GM19452 (cell line): ENCODE measurements around the gene FUT6.
"Not testable (repeated sequence)": the region's sequence is repeated elsewhere in the genome, so short reads cannot be mapped to it uniquely, and the experiment has no call there.

Experiments used
- ATAC-seq: cut with Tn5 transposase; IDR thresholded peaks from one replicate; pipeline ENCODE4 v1.9.1; 2021; ENCODE audit not compliant: unreplicated experiment

Gene FUT6, protein sequence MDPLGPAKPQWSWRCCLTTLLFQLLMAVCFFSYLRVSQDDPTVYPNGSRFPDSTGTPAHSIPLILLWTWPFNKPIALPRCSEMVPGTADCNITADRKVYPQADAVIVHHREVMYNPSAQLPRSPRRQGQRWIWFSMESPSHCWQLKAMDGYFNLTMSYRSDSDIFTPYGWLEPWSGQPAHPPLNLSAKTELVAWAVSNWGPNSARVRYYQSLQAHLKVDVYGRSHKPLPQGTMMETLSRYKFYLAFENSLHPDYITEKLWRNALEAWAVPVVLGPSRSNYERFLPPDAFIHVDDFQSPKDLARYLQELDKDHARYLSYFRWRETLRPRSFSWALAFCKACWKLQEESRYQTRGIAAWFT

GRCh38 chr19:5839065-5840017 is at the start of gene FUT6:
Gene FUT6, minus strand, starts transcription at chr19:5839702. Its CDS starts 7,135 bp downstream, at chr19:5832567.
- ATAC-seq: no peak

DNA sequence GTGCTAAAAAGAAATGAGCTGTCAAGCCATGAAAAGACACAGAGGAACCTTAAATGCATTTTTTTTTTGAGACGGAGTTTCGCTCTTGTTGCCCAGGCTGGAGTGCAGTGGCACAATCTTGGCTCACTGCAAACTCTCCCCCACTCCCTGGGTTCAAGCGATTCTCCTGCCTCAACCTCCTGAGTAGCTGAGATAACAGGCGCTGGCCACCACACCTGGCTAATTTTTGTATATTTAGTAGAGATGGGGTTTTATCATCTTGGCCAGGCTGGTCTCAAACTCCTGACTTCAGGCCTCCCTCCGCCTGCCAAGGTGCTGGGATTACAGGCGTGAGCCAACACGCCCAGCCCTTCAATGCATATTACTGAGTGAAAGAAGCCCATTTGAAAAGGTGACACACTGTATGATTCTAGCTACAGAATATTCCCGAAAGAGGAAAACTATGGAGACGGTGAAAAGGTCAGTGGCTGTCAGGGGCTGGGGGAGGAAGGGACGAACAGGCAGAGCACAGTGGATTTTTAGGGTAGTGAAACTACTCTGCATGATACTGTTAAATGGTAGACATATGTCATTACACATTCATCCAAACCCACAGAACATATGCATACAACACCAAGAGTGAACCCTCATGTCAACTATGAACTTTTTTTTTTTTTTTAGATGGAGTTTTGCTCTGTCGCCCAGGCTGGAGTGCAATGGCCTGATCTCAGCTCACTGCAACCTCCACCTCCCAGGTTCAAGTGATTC is 44.7 kb upstream of the FUT6 start:
- not testable (repeated sequence) for ATAC-seq

DNA sequence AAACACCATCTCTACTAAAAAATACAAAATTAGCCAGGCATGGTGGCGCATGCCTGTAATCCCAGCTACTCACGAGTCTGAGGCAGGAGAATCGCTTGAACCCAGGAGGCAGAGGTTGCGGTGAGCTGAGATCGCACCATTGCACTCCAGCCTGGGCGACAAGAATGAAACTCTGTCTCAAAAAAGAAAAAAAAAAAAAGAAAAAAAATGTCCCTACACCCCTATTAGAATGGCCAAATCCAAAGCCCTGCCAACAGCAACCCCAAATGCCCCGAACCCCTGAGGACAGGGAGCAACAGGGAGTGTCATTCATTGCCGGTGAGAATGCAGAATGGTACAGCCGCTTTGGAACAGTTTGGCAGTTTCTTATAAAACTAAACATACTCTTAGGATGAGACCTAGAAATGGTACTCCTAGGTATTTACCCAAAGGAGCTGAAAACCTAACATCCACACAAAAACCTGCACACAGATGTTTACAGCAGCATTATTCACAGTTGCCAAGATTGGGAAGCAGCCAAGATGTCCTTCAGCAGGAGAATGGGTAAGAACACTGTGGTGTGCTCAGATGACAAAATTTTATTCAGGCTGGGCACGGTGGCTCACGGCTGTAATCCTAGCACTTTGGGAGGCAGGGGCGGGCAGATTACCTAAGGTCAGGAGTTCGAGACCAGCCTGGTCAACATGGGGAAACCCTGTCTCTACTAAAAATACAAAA is 43.8 kb upstream of the FUT6 start:
- ATAC-seq: not testable (repeated sequence)

- ATAC-seq: no peak
These were observed 43.0 kb upstream of the FUT6 start for GRCh38 chr19:5882421-5882968.

DNA sequence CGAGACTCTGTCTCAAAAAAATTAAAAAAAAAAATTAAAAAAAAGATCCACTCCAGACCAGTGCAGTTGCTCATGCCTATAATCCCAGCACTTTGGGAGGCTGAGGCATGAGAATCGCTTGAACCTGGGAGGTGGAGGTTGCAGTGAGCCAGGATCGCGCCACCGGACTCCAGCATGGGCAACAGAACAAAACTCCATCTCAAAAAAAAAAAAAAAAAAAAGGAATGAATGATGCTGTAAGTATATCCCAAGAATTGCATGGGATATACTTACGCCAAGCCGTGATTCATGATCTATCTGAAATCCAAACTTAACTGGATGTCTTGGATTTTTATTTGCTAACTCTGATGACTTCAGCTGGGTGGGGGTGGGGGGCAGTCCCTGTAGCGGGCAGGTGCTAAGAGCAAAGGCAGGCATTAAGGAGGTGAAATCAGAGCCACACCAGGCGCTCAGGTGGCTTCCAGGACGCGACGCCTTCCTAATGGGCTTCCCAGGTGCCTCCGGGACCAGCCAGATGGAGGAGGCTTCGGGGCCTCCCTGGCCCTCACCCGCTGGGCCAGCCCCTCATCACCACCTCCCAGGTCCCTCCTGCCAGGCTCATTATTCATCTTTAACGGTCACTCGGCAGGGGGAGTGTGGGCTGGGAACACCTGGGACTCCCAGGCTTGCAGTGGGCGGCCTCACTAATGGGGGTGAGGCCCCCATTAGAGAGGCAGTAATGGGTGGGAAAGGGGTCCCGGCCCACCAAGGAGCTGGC is 42.2 kb upstream of the FUT6 start:
- ATAC-seq: no peak

DNA sequence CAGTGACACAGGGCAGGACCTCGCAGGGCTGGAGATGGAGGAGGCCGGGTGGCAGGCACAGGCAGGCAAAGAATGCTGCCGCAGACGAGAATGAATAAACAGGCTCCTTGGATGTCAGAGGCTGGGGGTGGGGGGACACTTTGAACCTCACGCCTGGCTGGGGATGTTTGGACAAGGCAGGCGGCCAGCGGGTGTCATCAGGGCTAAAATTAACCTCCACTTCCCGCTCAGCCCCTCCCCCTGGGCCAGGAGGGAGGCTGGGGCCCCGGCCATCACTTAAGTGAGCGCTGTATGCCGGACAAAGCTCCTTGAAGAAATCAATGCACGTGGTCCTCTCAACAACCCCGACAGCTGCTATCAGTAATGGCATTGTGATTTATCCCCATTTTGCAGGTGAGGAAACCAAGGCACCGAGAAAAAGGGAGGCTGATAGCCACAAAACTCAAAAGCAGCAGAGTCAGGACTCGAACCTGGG is 41.1 kb upstream of the FUT6 start:
- no peak for ATAC-seq

GRCh38 chr19:5880196-5880595 is 40.7 kb upstream of the FUT6 start:
- no peak for ATAC-seq

GRCh38 chr19:5877882-5878281 is 38.4 kb upstream of the FUT6 start:
- no peak for ATAC-seq

GRCh38 chr19:5877427-5877826 is 37.9 kb upstream of the FUT6 start:
- ATAC-seq: no peak

- not testable (repeated sequence) for ATAC-seq
These were observed 35.0 kb upstream of the FUT6 start for GRCh38 chr19:5874496-5874895.

- ATAC-seq: no peak
These were observed 34.2 kb upstream of the FUT6 start for GRCh38 chr19:5873617-5874199.

GRCh38 chr19:5870986-5871394 is 31.5 kb upstream of the FUT6 start:
- ATAC-seq: no peak

GRCh38 chr19:5867201-5868136 is 28.0 kb upstream of the FUT6 start:
- no peak for ATAC-seq

GRCh38 chr19:5865772-5866171 is 26.3 kb upstream of the FUT6 start:
- ATAC-seq: no peak

- ATAC-seq: no peak
These were observed 25.4 kb upstream of the FUT6 start for GRCh38 chr19:5864725-5865486.

- no peak for ATAC-seq
These were observed 24.7 kb upstream of the FUT6 start for GRCh38 chr19:5864013-5864720.
